Esophagus squamous epithelium (tissue), 5 donors: ENCODE measurements around the gene IWS1. TPM values are rescaled to one million over a fixed set of nuclear protein-coding genes. Genes with fewer than 3 reads are reported as not detected.

Experiments used
- DNase-seq: peaks from one replicate; lab custom pipeline; 2025; lab: John Stamatoyannopoulos, UW
- H3K27ac ChIP-seq, 4 donors: fragments of 200-600 bp; sonication (generic); one replicate each; pipeline ENCODE4 v1.5.1; 2016 to 2019; ENCODE audit warnings: mild to moderate bottlenecking in 1 of 4
- H3K27me3 ChIP-seq, 4 donors: fragments of 200-600 bp; sonication (generic); 1 replicate in 3 of 4; 2 replicates in 1 of 4; pipeline versions ENCODE4 v1.5.1 to v1.6.0; 2017 to 2021; ENCODE audit warnings: antibody characterized with exemption in 1 of 4
- H3K36me3 ChIP-seq, 3 donors: fragments of 200-600 bp; sonication (generic); one replicate each; pipeline ENCODE4 v1.5.1; 2016 to 2019
- H3K4me1 ChIP-seq, 3 donors: fragments of 200-600 bp; sonication (generic); one replicate each; pipeline ENCODE4 v1.5.1; 2017 to 2019
- H3K4me3 ChIP-seq, 4 donors: fragments of 200-600 bp; sonication (generic); 1 replicate in 3 of 4; 2 replicates in 1 of 4; pipeline ENCODE4 v1.5.1; 2016 to 2019; ENCODE audit warnings: mild to moderate bottlenecking in 2 of 4, moderate library complexity in 1 of 4
- H3K9me3 ChIP-seq, 3 donors: fragments of 200-600 bp; sonication (generic); one replicate each; pipeline ENCODE4 v1.5.1; 2016 to 2019
- CTCF ChIP-seq, 6 experiments: fragments of 450-650 bp in 4 of 6; fragments of 200-600 bp in 2 of 6; sonication (generic) in 2 of 6; IDR thresholded peaks; one replicate each; pipeline ENCODE4 v1.5.1; 2016 to 2019; ENCODE audit warnings: antibody characterized with exemption in 6 of 6, mild to moderate bottlenecking in 4 of 6, moderate library complexity in 4 of 6
- POLR2A ChIP-seq, 4 donors: fragments of 450-650 bp; IDR thresholded peaks; one replicate each; pipeline ENCODE4 v1.6.1; 2017; ENCODE audit warnings: antibody characterized with exemption in 4 of 4, mild to moderate bottlenecking in 4 of 4, moderate library complexity in 3 of 4
- WGBS, 2 donors: methylation state at CpG; one replicate each; pipeline ENCODE4 v1.1.5; 2018; 5-methylcytosine and 5-hydroxymethylcytosine counted together
- intact Hi-C: fragments of 100-400 bp; cut with DNase I; formaldehyde crosslinking; loops from one replicate; pipeline ENCODE4 v1.15.0; 2022
- total RNA-seq, 4 donors: library from RNA; depleted of rRNA; stranded (reverse); fragments of >200 nt; gene quantifications; one replicate each; pipeline ENCODE4 v1.1.0, GENCODE V29; 2016
- donor health status: DM: yes; HTN: yes; CAD: no.

IWS1 gene
- total RNA-seq, 4 donors from 2014 or later, result 22.0 to 34.1 (median 28.9) TPM

GRCh38 chr2:127568128-127568527 is 41.8 kb upstream of the IWS1 start:
- peaks cover 0 to 12% (median 11%) of the 10 kb centered on the region in 3 donors for H3K4me1 ChIP-seq
- H3K9me3 ChIP-seq, result no peaks in the 10 kb centered on the region
- no peaks in the 10 kb centered on the region for H3K36me3 ChIP-seq
- H3K4me3 ChIP-seq, result no peak overlapping the region
- no peak for DNase-seq
- TF ChIP-seq POLR2A (IDR thresholded peaks at IDR 0.05), result no peak
- TF ChIP-seq CTCF (IDR thresholded peaks at IDR 0.05), result no peak
- no peak overlapping the region for H3K27ac ChIP-seq
- intact Hi-C loops, result no loop called here
- no peaks in the 10 kb centered on the region for H3K27me3 ChIP-seq
- WGBS, 2 donors, result 71 to 78% methylated on average over 3 of the region's 6 CpGs

GRCh38 chr2:127567351-127567854 is 41.1 kb upstream of the IWS1 start:
- no peaks in the 10 kb centered on the region for H3K9me3 ChIP-seq
- intact Hi-C loops, result no loop called here
- TF ChIP-seq POLR2A (IDR thresholded peaks at IDR 0.05), result no peak
- no peak for TF ChIP-seq CTCF (IDR thresholded peaks at IDR 0.05)
- H3K27ac ChIP-seq, result no peak overlapping the region
- H3K4me1 ChIP-seq, result peaks cover 0 to 12% (median 11%) of the 10 kb centered on the region in 3 donors
- H3K27me3 ChIP-seq, result no peaks in the 10 kb centered on the region
- no peak overlapping the region for H3K4me3 ChIP-seq
- no peaks in the 10 kb centered on the region for H3K36me3 ChIP-seq
- 72 to 91% methylated on average over 3 to 5 of the region's 5 CpGs for WGBS, 2 donors
- DNase-seq, result no peak

- DNase-seq, result no peak
- 55 to 67% methylated on average over 1 to 6 of the region's 10 CpGs for WGBS, 2 donors
- Histone ChIP-seq H3K27ac (no peak overlapping the region), H3K4me1 (peaks cover 0 to 12% (median 11%) of the 10 kb centered on the region in 3 donors), H3K27me3 (no peaks in the 10 kb centered on the region), H3K36me3 (no peaks in the 10 kb centered on the region), H3K4me3 (no peak overlapping the region), H3K9me3 (no peaks in the 10 kb centered on the region)
- intact Hi-C loops, result no loop called here
- no peak for TF ChIP-seq CTCF (IDR thresholded peaks at IDR 0.05)
These were observed 40.3 kb upstream of the IWS1 start for GRCh38 chr2:127566576-127566975.

GRCh38 chr2:127566139-127566417 is 39.8 kb upstream of the IWS1 start:
- no peaks in the 10 kb centered on the region for H3K9me3 ChIP-seq
- H3K4me3 ChIP-seq, result no peak overlapping the region
- intact Hi-C loops, result no loop called here
- DNase-seq, result no peak
- H3K27me3 ChIP-seq, result no peaks in the 10 kb centered on the region
- peaks cover 0 to 12% (median 11%) of the 10 kb centered on the region in 3 donors for H3K4me1 ChIP-seq
- 95% methylated on average over 3 to 4 of the region's 5 CpGs for WGBS, 2 donors
- no peaks in the 10 kb centered on the region for H3K36me3 ChIP-seq
- no peak for TF ChIP-seq CTCF (IDR thresholded peaks at IDR 0.05)
- TF ChIP-seq POLR2A (IDR thresholded peaks at IDR 0.05), result no peak
- H3K27ac ChIP-seq, result no peak overlapping the region

- DNase-seq, result no peak
- TF ChIP-seq CTCF (IDR thresholded peaks at IDR 0.05) (no peak), POLR2A (IDR thresholded peaks at IDR 0.05) (no peak)
- Histone ChIP-seq H3K4me1 (peaks cover 0 to 12% (median 11%) of the 10 kb centered on the region in 3 donors), H3K36me3 (no peaks in the 10 kb centered on the region), H3K9me3 (no peaks in the 10 kb centered on the region), H3K27ac (no peak overlapping the region), H3K27me3 (peaks cover 0 to under 1% (median 0%) of the 10 kb centered on the region in 4 donors), H3K4me3 (no peak overlapping the region)
- 100% methylated on average over 5 of the region's 12 CpGs; no CpG with 5 or more reads in 1 of the 2 donors for WGBS, 2 donors
- intact Hi-C loops, result no loop called here
These were observed 39.2 kb upstream of the IWS1 start for GRCh38 chr2:127565261-127566138.
